GM19351 (cell line): ENCODE data around the gene LMX1A.

ENCODE experiments used
- ATAC-seq: cut with Tn5 transposase; IDR thresholded peaks from one replicate; pipeline ENCODE4 v1.9.1; 2021; ENCODE audit warnings: mild to moderate bottlenecking, moderate library complexity; ENCODE audit not compliant: unreplicated experiment

Gene LMX1A

GRCh38 chr1:165173409-165173808, 183.1 kb downstream of the LMX1A start:
- no peak for ATAC-seq

GRCh38 chr1:165172666-165173065, 183.8 kb downstream of the LMX1A start:
- no peak for ATAC-seq

- ATAC-seq, result no peak
Measured at GRCh38 chr1:165169729-165170128, 186.8 kb downstream of the LMX1A start.

- no peak for ATAC-seq
Measured at GRCh38 chr1:165169028-165169427, 187.5 kb downstream of the LMX1A start.

GRCh38 chr1:165168467-165168866, 188.0 kb downstream of the LMX1A start:
- no peak for ATAC-seq

GRCh38 chr1:165162671-165163241, 193.8 kb downstream of the LMX1A start:
- ATAC-seq, result no peak

- no peak for ATAC-seq
Measured at GRCh38 chr1:165161130-165161529, 195.4 kb downstream of the LMX1A start.

- no peak for ATAC-seq
Measured at GRCh38 chr1:165153182-165153581, 203.3 kb downstream of the LMX1A start.

GRCh38 chr1:165152727-165153126, 203.8 kb downstream of the LMX1A start:
- ATAC-seq, result no peak

- ATAC-seq, result peak; percentile 69
Measured at GRCh38 chr1:165152109-165152508, 204.4 kb downstream of the LMX1A start.
